Panc1 (cell line): ENCODE results near the gene CCDC180. TPM values are rescaled to one million over a fixed set of nuclear protein-coding genes. Genes with fewer than 3 reads are reported as not detected.

ENCODE experiments used
- ATAC-seq: fragments of 200-7000 bp; cut with Tn5 transposase; 2 replicates; pipeline ENCODE4 v1.9.1; 2020; ENCODE audit warnings: mild to moderate bottlenecking, moderate library complexity
- BruUV-seq: library from RNA; stranded (reverse); fragments of 400-500 nt; replicated peaks from 2 replicates; lab custom pipeline; 2021; lab: Mats Ljungman, UMichigan
- CTCF ChIA-PET: fragments of 300-600 bp; sonication (Branson Sonifier 250); formaldehyde crosslinking; loops from one replicate; lab custom pipeline; 2022; ENCODE audit warnings: antibody characterized with exemption; lab: Charles Lee
- POLR2A ChIA-PET: fragments of 300-600 bp; sonication (Branson Sonifier 250); formaldehyde crosslinking; loops from one replicate; lab custom pipeline; 2022; ENCODE audit warnings: antibody characterized with exemption; lab: Charles Lee
- DNase-seq: peaks from one replicate; pipeline ENCODE4 v3.0.0-alpha.2; 2010; ENCODE audit warnings: low read depth, low spot score
- H3K27ac ChIP-seq: 2 replicates; pipeline ENCODE4 v1.5.1; 2011; ENCODE audit warnings: mild to moderate bottlenecking, low read length, inconsistent platforms
- H3K27me3 ChIP-seq: fragments of 200-500 bp; sonication (Bioruptor generic); 2 replicates; pipeline ENCODE4 v1.6.0; 2014; ENCODE audit warnings: low read length, inconsistent platforms; ENCODE audit not compliant: control insufficient read depth, insufficient read depth
- H3K36me3 ChIP-seq: fragments of 200-500 bp; sonication (Bioruptor generic); 2 replicates; pipeline ENCODE4 v1.5.1; 2014; ENCODE audit warnings: inconsistent platforms, mild to moderate bottlenecking, low read length, moderate library complexity; ENCODE audit not compliant: control insufficient read depth, insufficient read depth
- H3K4me1 ChIP-seq: 2 replicates; pipeline ENCODE4 v1.5.1; 2011; ENCODE audit warnings: inconsistent platforms, mild to moderate bottlenecking, low read length, moderate library complexity; ENCODE audit not compliant: control insufficient read depth, insufficient read depth
- H3K4me3 ChIP-seq, 2 experiments: 2 replicates each; pipeline ENCODE4 v1.5.1; 2011 to 2012; ENCODE audit warnings: low read depth in 2 of 2, low read length in 2 of 2, mild to moderate bottlenecking in 2 of 2, inconsistent platforms in 1 of 2, moderate library complexity in 1 of 2
- H3K9me3 ChIP-seq: fragments of 200-500 bp; sonication (Bioruptor generic); 2 replicates; pipeline ENCODE4 v1.5.1; 2014; ENCODE audit warnings: low read depth, mild to moderate bottlenecking, inconsistent platforms, low read length, moderate library complexity; ENCODE audit not compliant: control insufficient read depth, insufficient read depth
- POLR2AphosphoS5 ChIP-seq: IDR thresholded peaks from 2 replicates; pipeline ENCODE4 v1.6.1; 2012; ENCODE audit warnings: mild to moderate bottlenecking, low read depth, low read length, moderate library complexity
- SIN3A ChIP-seq: IDR thresholded peaks from 2 replicates; pipeline ENCODE4 v1.6.1; 2012; ENCODE audit warnings: low read depth, mild to moderate bottlenecking, low read length, moderate library complexity, borderline replicate concordance; ENCODE audit not compliant: insufficient read depth
- TCF7L2 ChIP-seq: IDR thresholded peaks from 2 replicates; pipeline ENCODE4 v1.6.1; 2011; ENCODE audit warnings: mild to moderate bottlenecking, low read depth, low read length, inconsistent platforms
- in situ Hi-C: cut with HindIII; loops from 2 replicates; pipeline ENCODE4 v1.10.0; 2016; ENCODE audit warnings: low sequenced_read_pairs, low pct_unique_long_range_greater_than_20kb
- intact Hi-C: fragments of 100-400 bp; cut with micrococcal nuclease; formaldehyde crosslinking; loops from one replicate; pipeline ENCODE4 v1.10.0; 2022; ENCODE audit not compliant: unreplicated experiment
- total RNA-seq: library from RNA; stranded (reverse); gene quantifications from one replicate; pipeline ENCODE4 v1.2.1, GENCODE V29; 2021; ENCODE audit not compliant: unreplicated experiment
- TF ChIP-seq, protein P1 (sequence below): fragments of 450-650 bp; IDR thresholded peaks from 2 replicates; pipeline ENCODE4 v1.5.1; 2017; ENCODE audit warnings: mild to moderate bottlenecking
- TF ChIP-seq, protein P2 (sequence below), 2 experiments: IDR thresholded peaks; 2 replicates each; pipeline ENCODE4 v1.6.1; 2011 to 2012; ENCODE audit warnings: low read depth in 2 of 2, control low read depth in 1 of 2, low read length in 1 of 2, mild to moderate bottlenecking in 1 of 2, moderate library complexity in 1 of 2; ENCODE audit not compliant: insufficient read depth in 1 of 2

CCDC180 gene
- total RNA-seq, 1 experiment from 2014 or later, result 2.9 TPM

DNA sequence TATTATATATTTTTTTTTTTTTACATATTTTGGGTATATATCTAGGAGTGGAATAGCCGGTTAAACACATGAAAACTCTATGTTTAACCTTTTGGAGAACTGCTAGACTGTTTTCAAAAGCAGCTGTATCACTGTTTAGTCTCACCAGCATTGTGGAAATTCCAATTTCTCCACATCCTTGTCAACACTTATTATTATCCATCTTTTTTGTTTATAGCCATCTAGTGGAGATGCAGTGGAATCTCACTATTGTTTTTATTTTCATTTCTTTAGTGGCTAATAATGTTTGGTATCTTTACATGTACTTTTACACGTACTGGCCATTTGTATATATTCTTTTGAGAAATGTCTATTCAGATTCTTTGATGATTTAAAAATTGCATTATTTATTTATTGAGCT is 22.7 kb upstream of the CCDC180 start:
- POLR2A ChIA-PET, result no interaction called here
- DNase-seq (no peak), ATAC-seq (no peak)

DNA sequence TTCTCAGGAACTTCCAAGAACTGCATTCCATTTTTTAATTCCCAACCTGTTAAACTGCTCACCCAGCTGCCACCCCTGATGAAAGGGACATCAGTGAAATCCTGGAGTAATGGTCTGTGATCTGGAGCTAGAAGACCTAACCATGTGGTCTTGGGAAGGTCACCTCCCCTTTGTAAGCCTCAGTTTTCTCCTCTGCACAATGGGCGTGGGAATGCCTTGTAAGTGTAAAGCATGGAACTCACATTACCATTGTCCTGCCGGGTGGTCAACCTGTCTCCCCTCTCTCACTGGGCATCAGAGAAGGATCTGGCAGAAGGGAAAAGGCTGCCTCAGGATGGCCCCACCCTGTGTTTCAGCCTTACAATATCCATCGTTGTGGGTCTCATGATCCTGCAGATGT is 15.3 kb upstream of the CCDC180 start:
- no peak overlapping the region for H3K4me3 ChIP-seq
- H3K9me3 ChIP-seq, result 0 out of 2 replicates have a peak, but pooled peaks cover under 1% of the 10 kb centered on the region
- no TSS peak for BruUV-seq
- intact Hi-C loops (no loop called here), in situ Hi-C loops (no loop called here)
- no peaks in the 10 kb centered on the region; the same call in 1 of the 2 replicates for H3K36me3 ChIP-seq
- DNase-seq (no peak), ATAC-seq (no peak)
- no peaks in the 10 kb centered on the region for H3K4me1 ChIP-seq
- no peak overlapping the region for H3K27ac ChIP-seq
- no peaks in the 10 kb centered on the region for H3K27me3 ChIP-seq
- ChIA-PET CTCF (no interaction called here), POLR2A (no interaction called here)
- TF ChIP-seq, protein P1, sequence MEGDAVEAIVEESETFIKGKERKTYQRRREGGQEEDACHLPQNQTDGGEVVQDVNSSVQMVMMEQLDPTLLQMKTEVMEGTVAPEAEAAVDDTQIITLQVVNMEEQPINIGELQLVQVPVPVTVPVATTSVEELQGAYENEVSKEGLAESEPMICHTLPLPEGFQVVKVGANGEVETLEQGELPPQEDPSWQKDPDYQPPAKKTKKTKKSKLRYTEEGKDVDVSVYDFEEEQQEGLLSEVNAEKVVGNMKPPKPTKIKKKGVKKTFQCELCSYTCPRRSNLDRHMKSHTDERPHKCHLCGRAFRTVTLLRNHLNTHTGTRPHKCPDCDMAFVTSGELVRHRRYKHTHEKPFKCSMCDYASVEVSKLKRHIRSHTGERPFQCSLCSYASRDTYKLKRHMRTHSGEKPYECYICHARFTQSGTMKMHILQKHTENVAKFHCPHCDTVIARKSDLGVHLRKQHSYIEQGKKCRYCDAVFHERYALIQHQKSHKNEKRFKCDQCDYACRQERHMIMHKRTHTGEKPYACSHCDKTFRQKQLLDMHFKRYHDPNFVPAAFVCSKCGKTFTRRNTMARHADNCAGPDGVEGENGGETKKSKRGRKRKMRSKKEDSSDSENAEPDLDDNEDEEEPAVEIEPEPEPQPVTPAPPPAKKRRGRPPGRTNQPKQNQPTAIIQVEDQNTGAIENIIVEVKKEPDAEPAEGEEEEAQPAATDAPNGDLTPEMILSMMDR, result no peak
- no peak for TF ChIP-seq POLR2AphosphoS5
- TF ChIP-seq, protein P2, sequence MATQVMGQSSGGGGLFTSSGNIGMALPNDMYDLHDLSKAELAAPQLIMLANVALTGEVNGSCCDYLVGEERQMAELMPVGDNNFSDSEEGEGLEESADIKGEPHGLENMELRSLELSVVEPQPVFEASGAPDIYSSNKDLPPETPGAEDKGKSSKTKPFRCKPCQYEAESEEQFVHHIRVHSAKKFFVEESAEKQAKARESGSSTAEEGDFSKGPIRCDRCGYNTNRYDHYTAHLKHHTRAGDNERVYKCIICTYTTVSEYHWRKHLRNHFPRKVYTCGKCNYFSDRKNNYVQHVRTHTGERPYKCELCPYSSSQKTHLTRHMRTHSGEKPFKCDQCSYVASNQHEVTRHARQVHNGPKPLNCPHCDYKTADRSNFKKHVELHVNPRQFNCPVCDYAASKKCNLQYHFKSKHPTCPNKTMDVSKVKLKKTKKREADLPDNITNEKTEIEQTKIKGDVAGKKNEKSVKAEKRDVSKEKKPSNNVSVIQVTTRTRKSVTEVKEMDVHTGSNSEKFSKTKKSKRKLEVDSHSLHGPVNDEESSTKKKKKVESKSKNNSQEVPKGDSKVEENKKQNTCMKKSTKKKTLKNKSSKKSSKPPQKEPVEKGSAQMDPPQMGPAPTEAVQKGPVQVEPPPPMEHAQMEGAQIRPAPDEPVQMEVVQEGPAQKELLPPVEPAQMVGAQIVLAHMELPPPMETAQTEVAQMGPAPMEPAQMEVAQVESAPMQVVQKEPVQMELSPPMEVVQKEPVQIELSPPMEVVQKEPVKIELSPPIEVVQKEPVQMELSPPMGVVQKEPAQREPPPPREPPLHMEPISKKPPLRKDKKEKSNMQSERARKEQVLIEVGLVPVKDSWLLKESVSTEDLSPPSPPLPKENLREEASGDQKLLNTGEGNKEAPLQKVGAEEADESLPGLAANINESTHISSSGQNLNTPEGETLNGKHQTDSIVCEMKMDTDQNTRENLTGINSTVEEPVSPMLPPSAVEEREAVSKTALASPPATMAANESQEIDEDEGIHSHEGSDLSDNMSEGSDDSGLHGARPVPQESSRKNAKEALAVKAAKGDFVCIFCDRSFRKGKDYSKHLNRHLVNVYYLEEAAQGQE (IDR thresholded peaks at IDR 0.05; ENCODE audit: insufficient read depth in 1 of 2, low read depth in 2 of 2, low read length in 1 of 2), result no peak

More for the DNA sequence above, 22.7 kb upstream of the CCDC180 start:
- no peaks in the 10 kb centered on the region for H3K9me3 ChIP-seq
- no TSS peak for BruUV-seq
- intact Hi-C loops (no loop called here), in situ Hi-C loops (no loop called here)
- H3K4me3 ChIP-seq, result no peak overlapping the region
- no peaks in the 10 kb centered on the region; the same call in 1 of the 2 replicates for H3K36me3 ChIP-seq
- CTCF ChIA-PET, result no interaction called here
- H3K4me1 ChIP-seq, result no peaks in the 10 kb centered on the region
- H3K27me3 ChIP-seq, result no peaks in the 10 kb centered on the region
- no peak overlapping the region for H3K27ac ChIP-seq
- TF ChIP-seq, protein P1, result no peak
- TF ChIP-seq SIN3A, result no peak
- TF ChIP-seq, protein P2 (IDR thresholded peaks at IDR 0.05; ENCODE audit: insufficient read depth in 1 of 2, low read depth in 2 of 2, low read length in 1 of 2), result no peak
- no peak for TF ChIP-seq TCF7L2
- TF ChIP-seq POLR2AphosphoS5, result no peak
